ENCODE data around the gene STAT6. TPM values are rescaled to one million over a fixed set of nuclear protein-coding genes. Genes with fewer than 3 reads are reported as not detected.
A peak's percentile ranks its signal among the peaks of the same experiment; 100 is the strongest.

STAT6 gene
- total and polyA plus RNA-seq, 10 of the 15 experiments (the other 5 are each of a cell fraction or from before 2014, with no cell fraction given) = 14.2 to 176 (median 89.6) TPM

DNA sequence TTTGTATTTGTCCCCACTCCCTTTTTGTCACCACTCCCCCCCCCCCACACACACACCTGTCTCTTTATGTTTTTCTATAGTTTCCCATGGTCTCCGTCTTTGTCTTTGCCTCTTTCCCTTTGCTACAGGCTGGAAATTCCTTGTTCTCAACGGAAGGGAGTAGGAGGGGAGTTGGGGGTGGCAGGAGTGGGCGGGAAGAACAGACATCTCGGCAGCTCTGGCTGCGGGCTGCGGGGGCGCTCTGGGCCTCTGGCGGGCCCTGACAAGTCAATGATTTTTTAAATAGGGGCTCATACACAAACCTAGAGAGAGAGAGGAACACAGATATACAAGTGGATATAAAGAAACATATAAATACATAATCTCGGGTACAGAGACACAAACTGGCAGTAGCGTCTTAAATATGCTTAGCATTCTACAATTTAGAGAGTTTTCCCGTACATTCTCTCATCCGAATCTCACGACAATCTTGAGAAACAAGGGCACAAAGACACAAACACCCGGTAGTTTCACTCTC, 24.6 kb downstream of the STAT6 start (continued):
- TF ChIP-seq, protein P1, sequence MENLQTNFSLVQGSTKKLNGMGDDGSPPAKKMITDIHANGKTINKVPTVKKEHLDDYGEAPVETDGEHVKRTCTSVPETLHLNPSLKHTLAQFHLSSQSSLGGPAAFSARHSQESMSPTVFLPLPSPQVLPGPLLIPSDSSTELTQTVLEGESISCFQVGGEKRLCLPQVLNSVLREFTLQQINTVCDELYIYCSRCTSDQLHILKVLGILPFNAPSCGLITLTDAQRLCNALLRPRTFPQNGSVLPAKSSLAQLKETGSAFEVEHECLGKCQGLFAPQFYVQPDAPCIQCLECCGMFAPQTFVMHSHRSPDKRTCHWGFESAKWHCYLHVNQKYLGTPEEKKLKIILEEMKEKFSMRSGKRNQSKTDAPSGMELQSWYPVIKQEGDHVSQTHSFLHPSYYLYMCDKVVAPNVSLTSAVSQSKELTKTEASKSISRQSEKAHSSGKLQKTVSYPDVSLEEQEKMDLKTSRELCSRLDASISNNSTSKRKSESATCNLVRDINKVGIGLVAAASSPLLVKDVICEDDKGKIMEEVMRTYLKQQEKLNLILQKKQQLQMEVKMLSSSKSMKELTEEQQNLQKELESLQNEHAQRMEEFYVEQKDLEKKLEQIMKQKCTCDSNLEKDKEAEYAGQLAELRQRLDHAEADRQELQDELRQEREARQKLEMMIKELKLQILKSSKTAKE (IDR thresholded peaks at IDR 0.05; ENCODE audit: low read depth, poor library complexity, severe bottlenecking) = peak; percentile 22
- TF ChIP-seq SUPT20H (IDR thresholded peaks at IDR 0.05; ENCODE audit: borderline replicate concordance, control insufficient read depth, low read depth, low read length) (no peak), KAT2A (conservative IDR thresholded peaks at IDR 0.05; ENCODE audit: control insufficient read depth, low read depth, low read length) (no peak), SREBF2 (IDR thresholded peaks at IDR 0.05; ENCODE audit: low read length) (no peak), POLR2AphosphoS2 (IDR thresholded peaks at IDR 0.05; ENCODE audit: low read depth, low read length) (0 out of 2 replicates have a peak, but pooled peaks have one; percentile 25), HDAC6 (IDR thresholded peaks at IDR 0.05; ENCODE audit: unreplicated experiment) (no peak), CHD2 (IDR thresholded peaks at IDR 0.05; ENCODE audit: borderline replicate concordance, low read depth, low read length) (no peak)
- TF ChIP-seq, protein P2, sequence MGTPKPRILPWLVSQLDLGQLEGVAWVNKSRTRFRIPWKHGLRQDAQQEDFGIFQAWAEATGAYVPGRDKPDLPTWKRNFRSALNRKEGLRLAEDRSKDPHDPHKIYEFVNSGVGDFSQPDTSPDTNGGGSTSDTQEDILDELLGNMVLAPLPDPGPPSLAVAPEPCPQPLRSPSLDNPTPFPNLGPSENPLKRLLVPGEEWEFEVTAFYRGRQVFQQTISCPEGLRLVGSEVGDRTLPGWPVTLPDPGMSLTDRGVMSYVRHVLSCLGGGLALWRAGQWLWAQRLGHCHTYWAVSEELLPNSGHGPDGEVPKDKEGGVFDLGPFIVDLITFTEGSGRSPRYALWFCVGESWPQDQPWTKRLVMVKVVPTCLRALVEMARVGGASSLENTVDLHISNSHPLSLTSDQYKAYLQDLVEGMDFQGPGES (IDR thresholded peaks at IDR 0.05) = no peak
- TF ChIP-seq, protein P3, sequence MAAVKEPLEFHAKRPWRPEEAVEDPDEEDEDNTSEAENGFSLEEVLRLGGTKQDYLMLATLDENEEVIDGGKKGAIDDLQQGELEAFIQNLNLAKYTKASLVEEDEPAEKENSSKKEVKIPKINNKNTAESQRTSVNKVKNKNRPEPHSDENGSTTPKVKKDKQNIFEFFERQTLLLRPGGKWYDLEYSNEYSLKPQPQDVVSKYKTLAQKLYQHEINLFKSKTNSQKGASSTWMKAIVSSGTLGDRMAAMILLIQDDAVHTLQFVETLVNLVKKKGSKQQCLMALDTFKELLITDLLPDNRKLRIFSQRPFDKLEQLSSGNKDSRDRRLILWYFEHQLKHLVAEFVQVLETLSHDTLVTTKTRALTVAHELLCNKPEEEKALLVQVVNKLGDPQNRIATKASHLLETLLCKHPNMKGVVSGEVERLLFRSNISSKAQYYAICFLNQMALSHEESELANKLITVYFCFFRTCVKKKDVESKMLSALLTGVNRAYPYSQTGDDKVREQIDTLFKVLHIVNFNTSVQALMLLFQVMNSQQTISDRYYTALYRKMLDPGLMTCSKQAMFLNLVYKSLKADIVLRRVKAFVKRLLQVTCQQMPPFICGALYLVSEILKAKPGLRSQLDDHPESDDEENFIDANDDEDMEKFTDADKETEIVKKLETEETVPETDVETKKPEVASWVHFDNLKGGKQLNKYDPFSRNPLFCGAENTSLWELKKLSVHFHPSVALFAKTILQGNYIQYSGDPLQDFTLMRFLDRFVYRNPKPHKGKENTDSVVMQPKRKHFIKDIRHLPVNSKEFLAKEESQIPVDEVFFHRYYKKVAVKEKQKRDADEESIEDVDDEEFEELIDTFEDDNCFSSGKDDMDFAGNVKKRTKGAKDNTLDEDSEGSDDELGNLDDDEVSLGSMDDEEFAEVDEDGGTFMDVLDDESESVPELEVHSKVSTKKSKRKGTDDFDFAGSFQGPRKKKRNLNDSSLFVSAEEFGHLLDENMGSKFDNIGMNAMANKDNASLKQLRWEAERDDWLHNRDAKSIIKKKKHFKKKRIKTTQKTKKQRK (IDR thresholded peaks at IDR 0.05; ENCODE audit: low read depth, low read length) = no peak
